Fibroblast of pulmonary artery (primary cell): ENCODE results near the gene MCFD2.

Experiments
- DNase-seq: peaks from one replicate; pipeline ENCODE4 v3.0.0-alpha.2; 2010; ENCODE audit warnings: low read depth
- H3K4me3 ChIP-seq: replicated peaks from 2 replicates; pipeline ENCODE4 v1.5.1; 2011; ENCODE audit warnings: low read depth, mild to moderate bottlenecking, control low read depth, low read length, moderate library complexity
- CTCF ChIP-seq: IDR thresholded peaks from 2 replicates; pipeline ENCODE4 v1.5.1; 2011; ENCODE audit warnings: mild to moderate bottlenecking, control low read depth, low read length, inconsistent platforms; ENCODE audit errors: missing control alignments

MCFD2 gene

GRCh38 chr2:46888421-46888952 lies 27.1 kb downstream of the MCFD2 start:
- H3K4me3 ChIP-seq: no peak overlapping the region
- no peak for TF ChIP-seq CTCF
- no peak for DNase-seq

DNA sequence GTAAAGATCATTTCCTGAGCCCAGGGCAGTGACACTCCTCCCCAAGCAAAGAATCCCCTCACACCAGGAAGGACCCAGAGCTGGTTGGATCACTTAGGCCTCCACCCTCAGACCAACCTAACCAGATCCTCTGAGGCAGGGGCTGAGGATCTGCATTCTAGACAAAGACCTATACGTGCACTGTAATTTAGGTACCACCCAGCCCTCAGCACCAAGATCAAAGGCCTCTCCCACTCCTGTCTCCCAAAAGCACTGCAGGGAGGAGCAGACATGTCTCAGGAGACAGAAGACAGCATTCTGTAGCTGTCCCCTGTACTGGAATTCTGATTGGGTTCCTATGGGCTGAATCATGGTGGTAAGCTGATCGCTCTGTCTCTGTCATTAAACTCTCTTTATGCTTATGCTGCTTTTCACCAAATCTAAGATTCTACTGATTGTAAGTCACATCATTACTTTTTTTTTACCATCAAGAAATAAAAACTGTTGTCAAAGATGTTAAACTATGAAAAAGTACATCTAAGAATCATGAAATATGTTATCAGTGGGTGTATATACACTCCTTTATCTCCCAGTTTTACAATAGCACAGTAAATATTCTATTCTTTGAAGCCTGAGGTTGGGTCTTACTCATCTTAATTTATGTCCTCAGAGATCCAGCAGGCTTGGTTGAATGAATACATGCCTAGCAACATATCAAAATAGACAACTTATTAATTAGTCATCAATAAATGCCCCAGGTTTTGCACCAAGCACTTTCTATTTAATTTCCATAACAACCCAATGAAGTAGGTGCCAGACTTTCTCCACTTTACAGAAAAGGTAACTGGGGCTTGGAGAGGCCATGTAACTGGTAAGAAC lies 28.3 kb downstream of the MCFD2 start:
- H3K4me3 ChIP-seq: no peak overlapping the region
- no peak for DNase-seq
- TF ChIP-seq CTCF: no peak

- TF ChIP-seq CTCF: no peak
- H3K4me3 ChIP-seq: no peak overlapping the region
- no peak for DNase-seq
Observed at GRCh38 chr2:46886268-46887027, 29.2 kb downstream of the MCFD2 start.

DNA sequence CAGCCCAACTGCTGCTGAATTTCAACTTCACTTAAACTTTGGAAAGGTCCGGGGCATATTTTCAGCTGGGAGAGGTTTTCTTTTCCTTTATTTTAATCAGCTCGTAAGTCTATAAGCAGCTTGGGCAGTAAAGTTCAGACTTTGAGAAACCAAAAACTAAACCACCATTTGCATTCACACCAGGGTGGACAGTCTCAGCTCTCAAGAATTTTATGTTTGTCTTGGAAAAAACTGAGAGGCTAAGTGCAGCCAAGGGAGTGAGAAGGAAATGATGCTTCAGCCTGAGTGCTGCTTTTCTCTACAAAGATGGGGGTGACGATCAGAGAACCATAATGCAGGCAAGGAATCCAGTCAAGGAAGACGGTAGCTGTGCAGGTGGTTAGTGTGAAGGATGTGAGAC lies 30.2 kb downstream of the MCFD2 start:
- no peak overlapping the region for H3K4me3 ChIP-seq
- no peak for TF ChIP-seq CTCF
- no peak for DNase-seq

GRCh38 chr2:46879511-46879910 lies 36.1 kb downstream of the MCFD2 start:
- TF ChIP-seq CTCF: no peak

DNA sequence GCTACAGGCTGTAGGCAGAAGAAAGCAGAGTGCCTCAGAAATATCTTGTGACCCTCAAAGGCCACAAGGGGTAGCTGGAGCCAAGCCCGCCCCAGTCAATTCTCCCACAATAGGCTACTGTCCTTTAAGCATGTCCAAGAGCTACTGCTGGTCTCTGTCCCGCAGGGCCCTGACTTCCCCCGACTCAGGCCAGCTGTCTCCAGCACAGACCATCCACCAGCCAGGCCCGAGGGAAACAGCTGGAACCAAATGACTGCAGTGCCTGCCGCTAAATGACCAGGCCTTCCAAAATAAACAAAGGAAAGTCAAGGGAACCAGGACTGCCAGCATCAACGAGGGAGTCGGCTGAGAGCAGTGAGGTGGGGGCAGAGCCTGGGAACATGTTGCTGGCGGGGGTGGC lies 36.7 kb downstream of the MCFD2 start:
- no peak for TF ChIP-seq CTCF
- peak; percentile 57 for DNase-seq
- H3K4me3 ChIP-seq: no peak overlapping the region

More at GRCh38 chr2:46879511-46879910, 36.1 kb downstream of the MCFD2 start:
- no peak overlapping the region for H3K4me3 ChIP-seq
- DNase-seq: no peak
